ENCODE measurements around the gene SERPINB7.
"Not testable (repeated sequence)": the region's sequence is repeated elsewhere in the genome, so short reads cannot be mapped to it uniquely, and the experiment has no call there.

Gene SERPINB7

DNA sequence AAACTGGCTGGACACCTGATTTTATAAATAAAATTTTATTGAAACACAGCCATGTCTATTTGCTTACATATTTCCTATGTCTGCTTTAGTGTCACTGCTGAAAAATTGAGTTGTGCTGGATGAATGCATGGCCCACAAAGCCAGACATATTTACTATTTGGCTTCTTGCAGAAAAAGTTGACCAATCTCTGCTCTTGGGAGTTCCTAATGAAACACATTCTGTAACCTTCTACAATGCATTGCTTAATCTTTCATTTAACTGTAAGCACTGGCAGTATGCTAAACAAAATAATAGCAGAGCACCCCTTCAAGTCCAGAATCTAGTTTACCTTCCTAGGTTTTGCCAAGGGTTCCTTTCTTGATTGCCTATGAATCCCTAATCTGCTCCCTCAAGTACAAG is 17.7 kb upstream of the SERPINB7 start:
- TF ChIP-seq, protein P1, sequence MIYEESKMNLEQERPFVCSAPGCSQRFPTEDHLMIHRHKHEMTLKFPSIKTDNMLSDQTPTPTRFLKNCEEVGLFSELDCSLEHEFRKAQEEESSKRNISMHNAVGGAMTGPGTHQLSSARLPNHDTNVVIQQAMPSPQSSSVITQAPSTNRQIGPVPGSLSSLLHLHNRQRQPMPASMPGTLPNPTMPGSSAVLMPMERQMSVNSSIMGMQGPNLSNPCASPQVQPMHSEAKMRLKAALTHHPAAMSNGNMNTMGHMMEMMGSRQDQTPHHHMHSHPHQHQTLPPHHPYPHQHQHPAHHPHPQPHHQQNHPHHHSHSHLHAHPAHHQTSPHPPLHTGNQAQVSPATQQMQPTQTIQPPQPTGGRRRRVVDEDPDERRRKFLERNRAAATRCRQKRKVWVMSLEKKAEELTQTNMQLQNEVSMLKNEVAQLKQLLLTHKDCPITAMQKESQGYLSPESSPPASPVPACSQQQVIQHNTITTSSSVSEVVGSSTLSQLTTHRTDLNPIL (CRISPR knock-in tag; IDR thresholded peaks at IDR 0.05; ENCODE audit: low read depth): no peak
- TF ChIP-seq ZNF70 (CRISPR knock-in tag; IDR thresholded peaks at IDR 0.05): no peak
- no peak for TF ChIP-seq BACH2 (CRISPR knock-in tag; IDR thresholded peaks at IDR 0.05; ENCODE audit: borderline replicate concordance)
- TF ChIP-seq, protein P2, sequence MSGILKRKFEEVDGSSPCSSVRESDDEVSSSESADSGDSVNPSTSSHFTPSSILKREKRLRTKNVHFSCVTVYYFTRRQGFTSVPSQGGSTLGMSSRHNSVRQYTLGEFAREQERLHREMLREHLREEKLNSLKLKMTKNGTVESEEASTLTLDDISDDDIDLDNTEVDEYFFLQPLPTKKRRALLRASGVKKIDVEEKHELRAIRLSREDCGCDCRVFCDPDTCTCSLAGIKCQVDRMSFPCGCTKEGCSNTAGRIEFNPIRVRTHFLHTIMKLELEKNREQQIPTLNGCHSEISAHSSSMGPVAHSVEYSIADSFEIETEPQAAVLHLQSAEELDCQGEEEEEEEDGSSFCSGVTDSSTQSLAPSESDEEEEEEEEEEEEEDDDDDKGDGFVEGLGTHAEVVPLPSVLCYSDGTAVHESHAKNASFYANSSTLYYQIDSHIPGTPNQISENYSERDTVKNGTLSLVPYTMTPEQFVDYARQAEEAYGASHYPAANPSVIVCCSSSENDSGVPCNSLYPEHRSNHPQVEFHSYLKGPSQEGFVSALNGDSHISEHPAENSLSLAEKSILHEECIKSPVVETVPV (CRISPR knock-in tag; IDR thresholded peaks at IDR 0.05): no peak
- ATAC-seq: no peak

DNA sequence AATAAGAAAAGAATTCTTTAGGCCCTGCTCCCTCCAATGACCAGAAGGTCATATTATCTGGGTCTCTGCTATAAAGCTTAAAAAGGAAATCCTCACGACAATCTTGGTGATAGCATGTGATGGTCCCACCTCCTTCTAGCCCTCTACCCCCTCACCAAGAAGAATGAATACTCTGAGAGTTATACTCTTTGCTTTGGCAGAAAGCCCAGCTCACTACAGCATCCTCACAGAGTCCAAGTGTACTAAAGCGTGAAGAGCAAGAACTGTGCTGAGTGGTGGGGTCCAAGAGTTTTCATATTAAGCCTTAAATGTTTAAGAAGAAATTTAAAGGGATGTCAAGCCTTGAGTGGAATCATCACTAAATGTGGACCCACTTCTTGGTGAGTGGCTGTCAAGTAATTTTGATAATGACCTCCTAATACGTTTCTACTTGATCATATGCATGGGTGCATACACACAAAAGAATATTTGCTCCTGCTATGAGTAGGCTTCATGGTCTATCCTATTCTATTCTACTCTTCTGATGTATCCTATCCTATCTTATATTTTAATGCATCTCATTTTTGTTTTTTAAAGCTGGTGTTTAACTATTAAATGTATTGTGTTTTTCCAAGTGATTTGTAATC is 16.5 kb upstream of the SERPINB7 start:
- ATAC-seq: no peak
- no peak for TF ChIP-seq ZFP30 (CRISPR knock-in tag; IDR thresholded peaks at IDR 0.05)
- TF ChIP-seq CSDC2 (CRISPR knock-in tag; IDR thresholded peaks at IDR 0.05): no peak
- TF ChIP-seq GLIS3 (CRISPR knock-in tag; IDR thresholded peaks at IDR 0.05): no peak
- no peak for TF ChIP-seq ZFP3 (CRISPR knock-in tag; IDR thresholded peaks at IDR 0.05)
- TF ChIP-seq ARNTL (CRISPR knock-in tag; IDR thresholded peaks at IDR 0.05; ENCODE audit: borderline replicate concordance, low read depth): no peak
- no peak for TF ChIP-seq ZNF8 (CRISPR knock-in tag; IDR thresholded peaks at IDR 0.05)
- no peak for TF ChIP-seq BACH2 (CRISPR knock-in tag; IDR thresholded peaks at IDR 0.05; ENCODE audit: borderline replicate concordance)
- TF ChIP-seq, protein P2 (CRISPR knock-in tag; IDR thresholded peaks at IDR 0.05): no peak
- TF ChIP-seq, protein P3, sequence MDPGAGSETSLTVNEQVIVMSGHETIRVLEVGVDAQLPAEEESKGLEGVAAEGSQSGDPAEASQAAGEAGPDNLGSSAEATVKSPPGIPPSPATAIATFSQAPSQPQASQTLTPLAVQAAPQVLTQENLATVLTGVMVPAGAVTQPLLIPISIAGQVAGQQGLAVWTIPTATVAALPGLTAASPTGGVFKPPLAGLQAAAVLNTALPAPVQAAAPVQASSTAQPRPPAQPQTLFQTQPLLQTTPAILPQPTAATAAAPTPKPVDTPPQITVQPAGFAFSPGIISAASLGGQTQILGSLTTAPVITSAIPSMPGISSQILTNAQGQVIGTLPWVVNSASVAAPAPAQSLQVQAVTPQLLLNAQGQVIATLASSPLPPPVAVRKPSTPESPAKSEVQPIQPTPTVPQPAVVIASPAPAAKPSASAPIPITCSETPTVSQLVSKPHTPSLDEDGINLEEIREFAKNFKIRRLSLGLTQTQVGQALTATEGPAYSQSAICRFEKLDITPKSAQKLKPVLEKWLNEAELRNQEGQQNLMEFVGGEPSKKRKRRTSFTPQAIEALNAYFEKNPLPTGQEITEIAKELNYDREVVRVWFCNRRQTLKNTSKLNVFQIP (CRISPR knock-in tag; IDR thresholded peaks at IDR 0.05; ENCODE audit: borderline replicate concordance, low read depth): no peak
- no peak for TF ChIP-seq ZNF70 (CRISPR knock-in tag; IDR thresholded peaks at IDR 0.05)
- TF ChIP-seq, protein P1 (CRISPR knock-in tag; IDR thresholded peaks at IDR 0.05; ENCODE audit: low read depth): no peak
- TF ChIP-seq TOX (CRISPR knock-in tag; IDR thresholded peaks at IDR 0.05; ENCODE audit: borderline replicate concordance): no peak
- TF ChIP-seq, protein P4, sequence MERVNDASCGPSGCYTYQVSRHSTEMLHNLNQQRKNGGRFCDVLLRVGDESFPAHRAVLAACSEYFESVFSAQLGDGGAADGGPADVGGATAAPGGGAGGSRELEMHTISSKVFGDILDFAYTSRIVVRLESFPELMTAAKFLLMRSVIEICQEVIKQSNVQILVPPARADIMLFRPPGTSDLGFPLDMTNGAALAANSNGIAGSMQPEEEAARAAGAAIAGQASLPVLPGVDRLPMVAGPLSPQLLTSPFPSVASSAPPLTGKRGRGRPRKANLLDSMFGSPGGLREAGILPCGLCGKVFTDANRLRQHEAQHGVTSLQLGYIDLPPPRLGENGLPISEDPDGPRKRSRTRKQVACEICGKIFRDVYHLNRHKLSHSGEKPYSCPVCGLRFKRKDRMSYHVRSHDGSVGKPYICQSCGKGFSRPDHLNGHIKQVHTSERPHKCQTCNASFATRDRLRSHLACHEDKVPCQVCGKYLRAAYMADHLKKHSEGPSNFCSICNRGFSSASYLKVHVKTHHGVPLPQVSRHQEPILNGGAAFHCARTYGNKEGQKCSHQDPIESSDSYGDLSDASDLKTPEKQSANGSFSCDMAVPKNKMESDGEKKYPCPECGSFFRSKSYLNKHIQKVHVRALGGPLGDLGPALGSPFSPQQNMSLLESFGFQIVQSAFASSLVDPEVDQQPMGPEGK (CRISPR knock-in tag; IDR thresholded peaks at IDR 0.05; ENCODE audit: borderline replicate concordance): no peak

DNA sequence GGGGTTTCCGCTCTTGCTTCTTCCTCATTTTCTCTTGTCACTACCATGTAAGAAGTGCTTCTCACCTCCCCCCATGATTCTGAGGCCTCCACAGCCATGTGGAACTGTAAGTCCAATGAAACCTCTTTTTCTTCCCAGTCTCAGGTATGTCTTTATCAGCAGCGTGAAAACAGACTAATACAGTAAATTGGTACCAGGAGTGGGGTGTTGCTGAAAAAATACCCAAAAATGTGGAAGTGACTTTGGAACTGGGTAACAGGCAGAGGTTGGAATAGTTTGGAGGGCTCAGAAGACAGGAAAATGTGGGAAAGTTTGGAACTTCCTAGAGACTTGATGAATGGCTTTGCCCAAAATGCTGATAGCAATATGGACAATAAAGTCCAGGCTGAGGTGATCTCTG is 15.4 kb upstream of the SERPINB7 start:
- not testable (repeated sequence) for ATAC-seq

DNA sequence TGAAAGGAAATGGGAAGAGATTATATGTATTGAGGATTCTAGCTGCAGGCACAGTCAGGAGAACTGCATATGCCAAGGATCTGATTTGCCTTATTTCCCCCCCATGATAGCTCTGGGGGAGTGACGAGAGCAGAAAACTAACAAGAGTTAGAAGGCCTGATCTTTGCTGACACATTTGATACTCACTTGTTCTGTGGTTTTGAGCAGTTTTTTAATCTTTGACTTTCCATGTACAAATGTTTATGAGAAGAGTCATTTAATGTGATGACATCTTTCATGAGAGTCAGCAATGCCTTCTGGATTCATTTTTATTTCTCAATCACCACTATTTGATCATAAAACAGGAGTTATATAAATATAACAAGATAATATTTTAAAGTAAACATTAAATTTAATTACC is 12.7 kb upstream of the SERPINB7 start:
- no peak for ATAC-seq
- no peak for TF ChIP-seq OSR1 (CRISPR knock-in tag; IDR thresholded peaks at IDR 0.05)
- TF ChIP-seq, protein P1 (CRISPR knock-in tag; IDR thresholded peaks at IDR 0.05; ENCODE audit: low read depth): no peak
- TF ChIP-seq ZNF565 (CRISPR knock-in tag; conservative IDR thresholded peaks at IDR 0.05; ENCODE audit: low read depth): no peak
- TF ChIP-seq ZFP30 (CRISPR knock-in tag; IDR thresholded peaks at IDR 0.05): no peak
- TF ChIP-seq, protein P3 (CRISPR knock-in tag; IDR thresholded peaks at IDR 0.05; ENCODE audit: borderline replicate concordance, low read depth): no peak
- no peak for TF ChIP-seq ZC3H10 (CRISPR knock-in tag; IDR thresholded peaks at IDR 0.05)
- no peak for TF ChIP-seq TCF4 (CRISPR knock-in tag; IDR thresholded peaks at IDR 0.05; ENCODE audit: borderline replicate concordance)
- TF ChIP-seq, protein P5, sequence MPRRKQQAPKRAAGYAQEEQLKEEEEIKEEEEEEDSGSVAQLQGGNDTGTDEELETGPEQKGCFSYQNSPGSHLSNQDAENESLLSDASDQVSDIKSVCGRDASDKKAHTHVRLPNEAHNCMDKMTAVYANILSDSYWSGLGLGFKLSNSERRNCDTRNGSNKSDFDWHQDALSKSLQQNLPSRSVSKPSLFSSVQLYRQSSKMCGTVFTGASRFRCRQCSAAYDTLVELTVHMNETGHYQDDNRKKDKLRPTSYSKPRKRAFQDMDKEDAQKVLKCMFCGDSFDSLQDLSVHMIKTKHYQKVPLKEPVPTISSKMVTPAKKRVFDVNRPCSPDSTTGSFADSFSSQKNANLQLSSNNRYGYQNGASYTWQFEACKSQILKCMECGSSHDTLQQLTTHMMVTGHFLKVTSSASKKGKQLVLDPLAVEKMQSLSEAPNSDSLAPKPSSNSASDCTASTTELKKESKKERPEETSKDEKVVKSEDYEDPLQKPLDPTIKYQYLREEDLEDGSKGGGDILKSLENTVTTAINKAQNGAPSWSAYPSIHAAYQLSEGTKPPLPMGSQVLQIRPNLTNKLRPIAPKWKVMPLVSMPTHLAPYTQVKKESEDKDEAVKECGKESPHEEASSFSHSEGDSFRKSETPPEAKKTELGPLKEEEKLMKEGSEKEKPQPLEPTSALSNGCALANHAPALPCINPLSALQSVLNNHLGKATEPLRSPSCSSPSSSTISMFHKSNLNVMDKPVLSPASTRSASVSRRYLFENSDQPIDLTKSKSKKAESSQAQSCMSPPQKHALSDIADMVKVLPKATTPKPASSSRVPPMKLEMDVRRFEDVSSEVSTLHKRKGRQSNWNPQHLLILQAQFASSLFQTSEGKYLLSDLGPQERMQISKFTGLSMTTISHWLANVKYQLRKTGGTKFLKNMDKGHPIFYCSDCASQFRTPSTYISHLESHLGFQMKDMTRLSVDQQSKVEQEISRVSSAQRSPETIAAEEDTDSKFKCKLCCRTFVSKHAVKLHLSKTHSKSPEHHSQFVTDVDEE (CRISPR knock-in tag; IDR thresholded peaks at IDR 0.05): no peak
- TF ChIP-seq PPARA (CRISPR knock-in tag; IDR thresholded peaks at IDR 0.05; ENCODE audit: borderline replicate concordance): no peak
- TF ChIP-seq ESRRG (CRISPR knock-in tag; IDR thresholded peaks at IDR 0.05): no peak
- no peak for TF ChIP-seq ZFP3 (CRISPR knock-in tag; IDR thresholded peaks at IDR 0.05)
